Stimulated activated CD8-positive, alpha-beta memory T cell treated with anti-CD3 and anti-CD28 coated beads, Interleukin-7, amount 100 ng/mL, for 1 hour (primary cell): ENCODE data around the gene GFAP.
A peak's percentile ranks its signal among the peaks of the same experiment; 100 is the strongest.

Experiments used
- DNase-seq, 2 donors: peaks; one replicate each; pipeline ENCODE4 v3.0.0-alpha.2; 2020; ENCODE audit warnings: low read depth in 2 of 2

The GFAP gene

DNA sequence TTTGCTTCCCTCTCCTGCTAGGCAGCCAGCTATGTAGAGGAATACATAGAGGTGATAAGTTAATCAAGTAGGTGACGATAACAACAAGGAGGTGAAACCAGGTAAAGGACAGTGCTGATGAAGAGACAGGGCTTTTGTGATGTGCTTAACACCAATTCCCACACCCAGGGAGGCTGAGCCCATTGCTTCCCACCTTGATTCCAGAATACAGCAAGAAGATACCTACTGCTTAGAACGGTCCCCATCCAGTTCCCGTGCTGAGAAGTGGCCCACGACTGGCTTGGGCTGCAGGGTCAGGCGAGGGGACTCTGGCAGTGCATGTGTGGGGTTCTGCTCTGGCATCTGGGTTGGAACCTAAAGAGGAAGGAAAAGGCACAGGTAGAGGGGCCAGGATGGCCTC, 16.1 kb upstream of the GFAP start:
- no peak for DNase-seq

DNA sequence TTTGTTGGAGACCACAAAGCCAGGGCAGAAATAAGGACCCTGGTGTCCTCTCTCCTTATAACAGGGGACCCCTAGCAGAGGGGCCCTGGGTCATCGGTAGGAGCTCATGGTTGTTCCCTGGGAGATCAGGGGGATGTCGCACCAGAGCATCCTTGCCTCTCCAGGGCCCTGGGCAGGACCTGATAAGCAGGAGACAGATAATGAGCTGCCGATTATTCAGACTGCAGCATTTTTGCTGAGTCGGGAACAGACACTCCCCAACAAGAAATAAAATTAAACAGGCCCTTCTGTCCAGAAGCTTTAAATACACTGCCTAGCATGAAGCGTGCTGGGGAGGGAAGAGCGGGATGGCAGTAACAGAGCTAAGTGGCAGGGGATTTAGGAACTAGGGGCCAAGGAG, 15.4 kb upstream of the GFAP start:
- DNase-seq, result no peak

DNA sequence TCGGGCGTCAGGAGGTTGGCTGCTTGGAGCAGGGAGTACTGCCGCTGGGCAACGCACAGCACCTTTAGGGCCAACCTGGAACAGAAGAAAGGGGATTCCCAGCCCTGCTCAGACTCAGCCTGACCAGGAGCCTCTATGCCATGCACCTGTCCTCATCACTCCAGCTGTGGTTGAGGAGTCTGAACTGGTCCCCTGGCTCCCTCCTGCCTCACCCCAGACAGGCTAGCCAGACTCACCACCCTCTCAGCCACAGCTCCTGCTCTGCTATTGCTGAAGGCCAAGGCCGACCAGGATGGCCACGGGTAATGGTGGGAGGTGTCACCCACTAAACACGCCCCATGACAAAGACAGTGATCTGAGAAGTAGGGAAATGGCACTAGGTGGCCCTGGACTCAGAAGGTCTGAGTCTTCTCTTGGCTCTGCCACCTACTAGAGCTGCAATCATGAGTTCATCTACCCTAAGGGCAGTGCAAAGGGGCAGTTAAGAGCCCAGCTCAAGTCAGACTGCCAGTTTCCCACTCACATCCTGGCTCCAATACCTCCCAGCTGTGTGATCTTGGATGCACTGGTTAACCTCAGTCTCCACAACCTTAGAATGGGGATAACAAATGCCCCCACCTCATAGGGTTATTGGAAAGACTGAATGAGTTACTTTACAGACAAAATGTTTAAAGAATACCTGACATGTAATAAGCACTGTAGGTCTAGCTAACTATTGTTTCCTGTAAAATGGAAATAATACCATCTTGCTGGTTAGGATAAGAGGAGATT, 13.8 kb upstream of the GFAP start:
- DNase-seq, result no peak

DNA sequence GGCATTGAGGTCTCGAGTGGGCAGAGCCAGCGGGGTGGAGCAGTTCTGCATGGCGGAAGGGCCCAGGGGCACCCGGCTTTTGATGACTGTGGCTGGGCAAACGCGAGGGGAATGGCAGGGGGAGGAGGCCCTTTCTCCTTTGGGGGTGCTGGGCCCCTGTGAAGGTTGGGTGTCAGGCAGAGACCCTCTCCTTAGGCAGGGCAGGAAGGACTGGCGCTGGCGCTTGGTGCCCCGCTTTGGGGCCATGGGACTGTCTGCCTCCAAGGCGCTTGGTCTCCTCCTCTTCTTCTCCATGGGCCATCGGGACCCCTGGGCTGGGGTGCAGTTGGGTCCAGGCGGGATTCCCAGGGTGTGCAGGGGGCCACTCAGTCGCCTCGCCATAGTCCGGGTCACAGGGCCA, 12.8 kb upstream of the GFAP start:
- no peak for DNase-seq

DNA sequence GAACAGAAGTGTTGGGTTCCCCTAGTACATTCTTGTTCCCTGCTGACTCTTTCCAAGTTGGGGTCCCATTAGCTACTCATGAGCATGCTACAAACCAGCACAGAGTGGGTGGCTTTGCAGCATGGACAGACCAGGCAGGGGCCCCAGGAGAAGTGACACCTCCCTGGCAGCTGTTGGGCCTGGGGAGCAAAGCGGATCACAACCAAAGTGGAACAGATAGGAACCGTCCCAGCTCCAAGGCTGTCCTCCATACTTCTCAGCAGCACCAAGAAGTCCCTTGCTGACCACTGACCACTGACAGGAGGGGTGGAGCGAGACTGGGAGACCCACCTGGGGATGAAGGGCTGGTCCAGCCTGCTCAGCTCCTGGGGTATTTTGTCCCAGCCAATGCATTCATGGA, 12.4 kb upstream of the GFAP start:
- no peak for DNase-seq

DNA sequence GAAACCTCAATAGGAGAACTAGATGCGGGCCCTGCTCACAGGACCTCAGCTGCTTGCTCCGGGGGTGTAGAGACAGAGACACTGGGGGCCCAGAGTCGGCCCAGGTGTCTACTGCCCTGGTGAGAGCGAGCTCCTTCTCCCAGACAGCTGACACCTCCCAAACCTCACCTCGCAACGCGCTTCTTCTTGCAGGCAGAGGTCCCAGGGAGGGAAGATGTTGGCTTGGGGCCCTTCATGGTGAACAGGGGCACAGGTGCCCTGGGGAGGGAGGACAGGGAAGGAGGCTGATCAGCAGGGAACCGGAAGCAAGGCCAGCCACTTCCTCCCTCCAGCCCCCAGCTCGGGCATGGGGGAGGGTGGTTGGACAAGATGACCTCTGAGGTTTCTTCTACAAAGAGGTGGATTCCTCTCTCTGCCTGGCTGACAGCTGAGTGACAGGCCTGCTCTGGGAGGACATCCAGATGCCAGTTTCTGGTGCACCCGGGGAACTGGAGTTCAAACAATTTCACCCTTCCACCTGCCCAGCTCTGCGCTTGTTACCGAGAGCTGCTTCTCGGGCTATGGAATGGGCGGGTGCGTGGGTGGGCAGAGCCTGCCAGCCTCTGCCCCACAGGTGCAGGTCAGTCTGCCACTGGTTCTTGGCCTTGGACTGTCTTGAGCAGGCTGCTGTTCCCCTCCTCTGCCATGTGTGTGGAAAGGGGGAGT, 11.7 kb upstream of the GFAP start:
- no peak for DNase-seq

DNA sequence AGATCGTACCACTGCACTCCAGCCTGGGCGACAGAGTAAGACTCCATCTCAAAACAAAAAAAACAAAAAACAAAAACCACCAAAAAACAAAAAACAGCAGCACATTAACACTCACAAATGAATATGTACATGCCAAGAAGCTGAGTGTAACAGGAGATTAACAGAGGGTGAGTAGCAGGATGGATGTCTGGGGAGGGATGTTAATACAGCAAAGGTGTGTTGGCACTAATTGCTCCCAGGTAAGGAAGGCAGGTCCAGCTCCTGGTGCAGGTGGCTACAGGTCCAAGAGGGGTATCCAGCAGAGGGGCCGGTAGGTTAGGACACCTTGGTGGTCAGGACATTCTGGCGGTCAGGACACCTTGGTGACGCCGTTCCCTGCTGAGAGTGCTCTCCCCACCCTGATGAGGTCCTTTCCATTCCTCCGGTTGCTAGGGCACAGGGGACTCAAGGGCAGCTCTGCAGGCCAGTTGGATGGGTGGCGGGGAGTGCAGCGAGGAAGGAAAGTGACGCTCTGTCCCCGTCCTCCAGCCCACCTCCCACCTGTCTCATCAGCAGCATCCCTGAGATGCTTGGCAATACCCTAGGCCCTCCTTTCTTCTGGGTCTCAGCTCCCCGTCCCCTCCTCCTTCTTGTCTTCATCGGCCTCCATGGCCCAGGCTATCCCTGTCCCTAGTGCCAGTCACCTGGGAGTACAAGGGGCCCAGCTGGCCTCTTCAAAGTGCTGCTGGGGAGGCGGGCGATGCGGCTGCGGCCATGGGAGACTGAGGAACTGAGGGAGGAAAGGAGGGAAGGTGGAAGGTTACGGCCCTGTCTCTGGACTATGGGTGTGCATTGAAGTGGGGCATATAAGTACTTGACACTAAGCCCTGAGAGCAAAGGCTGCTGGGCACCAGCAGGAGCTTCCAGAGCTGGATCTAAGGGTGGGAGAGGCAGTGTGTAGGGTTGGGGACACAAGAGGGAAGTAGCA, 10.7 kb upstream of the GFAP start:
- no peak for DNase-seq

DNA sequence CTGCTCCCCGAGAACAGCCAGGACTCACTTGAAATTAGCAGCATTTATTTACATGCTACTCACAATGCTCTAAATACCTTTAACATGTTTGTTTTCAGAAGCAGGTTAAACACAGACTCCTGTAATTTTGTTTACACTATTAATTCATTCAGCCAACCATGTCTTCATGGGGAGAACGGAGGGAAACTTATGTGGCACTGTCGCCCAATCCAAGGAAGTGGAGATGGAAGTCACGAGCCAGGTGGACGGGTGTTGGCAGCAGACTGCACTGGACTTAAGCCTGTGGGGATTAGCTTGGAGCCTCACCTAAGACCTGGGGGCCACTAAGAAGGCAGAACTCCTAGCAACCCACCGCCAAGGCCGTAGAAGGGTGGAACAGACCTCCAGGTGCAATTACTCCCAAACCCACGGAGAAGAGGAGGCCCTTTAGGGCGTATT, 8.8 kb upstream of the GFAP start:
- no peak for DNase-seq

DNA sequence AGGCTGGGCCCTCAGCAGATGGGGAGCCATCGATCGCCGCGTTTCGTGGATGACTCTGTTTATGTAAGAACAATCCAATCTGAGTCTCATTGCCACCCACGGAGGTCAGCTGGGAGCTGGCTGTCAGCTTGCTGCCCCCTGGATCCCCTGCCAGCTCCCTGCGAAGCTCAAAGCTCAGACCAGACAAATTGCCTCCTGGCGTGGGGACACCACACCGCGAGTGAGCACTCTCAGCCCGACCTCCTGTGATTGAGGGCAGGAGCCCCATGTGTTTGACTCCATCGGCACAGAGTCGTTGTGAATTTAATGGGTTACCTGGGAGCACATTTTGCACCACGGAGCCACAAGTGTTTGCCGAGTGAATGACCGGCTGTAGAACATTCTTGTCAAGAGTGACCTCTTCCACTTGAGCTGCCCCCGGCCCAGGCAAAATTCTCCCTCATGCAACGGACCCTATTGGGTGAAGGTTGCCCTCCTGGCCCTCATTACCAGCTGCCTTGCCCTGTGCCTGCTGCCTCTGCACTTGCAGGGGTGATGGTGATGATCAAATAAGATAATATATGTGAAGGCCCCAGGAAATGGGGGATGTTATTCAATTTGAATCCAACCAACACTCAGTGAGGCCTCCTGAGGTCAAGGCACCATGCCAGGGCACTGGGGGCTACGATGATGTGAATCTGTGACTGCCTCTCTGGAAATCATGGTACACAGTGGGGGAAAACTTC, 7.6 kb upstream of the GFAP start:
- no peak for DNase-seq

DNA sequence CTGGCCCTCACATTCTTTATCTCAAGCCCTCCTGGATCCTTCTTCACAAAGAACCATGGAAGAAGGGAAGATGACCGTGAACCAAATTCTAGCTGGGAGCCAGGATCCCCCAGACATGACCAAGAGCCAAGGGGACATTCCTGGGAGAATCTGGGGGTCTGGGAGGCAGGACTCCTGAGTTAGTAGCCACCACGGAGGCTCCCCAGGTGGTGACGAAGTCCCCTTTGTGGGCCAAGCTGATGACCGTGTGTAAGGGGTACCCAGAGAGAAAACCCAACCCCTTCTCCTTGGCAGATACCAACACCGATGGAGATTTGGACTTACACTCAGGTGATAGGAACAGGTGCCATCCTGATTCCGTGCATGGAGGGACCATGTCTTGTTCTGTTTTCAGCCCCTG, 6.8 kb upstream of the GFAP start:
- no peak for DNase-seq

DNA sequence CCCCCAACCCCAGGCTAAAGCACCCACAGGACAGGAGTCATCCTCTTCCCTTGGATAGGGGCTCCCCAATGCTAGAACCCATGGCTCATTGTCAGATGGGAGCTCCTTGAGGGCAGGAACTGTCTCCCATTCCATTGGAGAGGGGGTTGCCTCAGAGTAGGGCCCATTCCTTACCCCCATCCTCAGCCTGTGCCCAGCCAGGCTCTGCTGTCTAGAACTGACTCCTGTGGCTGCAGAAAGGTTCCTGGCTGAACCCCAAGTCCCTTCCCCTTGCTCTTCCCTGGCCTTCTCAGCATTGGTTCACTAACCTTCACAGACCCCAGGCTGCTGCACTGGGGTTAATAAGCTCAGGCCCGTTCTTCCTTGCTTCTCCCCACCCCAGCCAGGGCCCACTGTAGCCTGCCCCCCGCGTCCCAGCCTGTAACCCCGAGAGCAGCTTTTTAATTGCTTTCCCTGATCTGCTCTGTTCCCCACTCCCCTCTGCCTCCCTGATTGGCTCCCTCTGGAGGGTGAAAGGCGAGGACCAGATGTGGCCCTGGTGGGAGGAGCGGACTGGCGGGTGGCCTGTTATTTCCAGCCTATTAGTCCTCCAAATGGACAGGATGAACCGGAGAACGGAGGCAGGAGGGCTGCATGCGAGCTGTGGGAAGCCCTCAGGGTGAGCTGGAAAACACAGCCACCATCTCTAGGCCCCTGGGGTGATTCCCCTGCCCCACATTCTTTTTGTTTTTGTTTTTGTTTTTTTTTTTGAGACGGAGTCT, 6.0 kb upstream of the GFAP start:
- no peak for DNase-seq

DNA sequence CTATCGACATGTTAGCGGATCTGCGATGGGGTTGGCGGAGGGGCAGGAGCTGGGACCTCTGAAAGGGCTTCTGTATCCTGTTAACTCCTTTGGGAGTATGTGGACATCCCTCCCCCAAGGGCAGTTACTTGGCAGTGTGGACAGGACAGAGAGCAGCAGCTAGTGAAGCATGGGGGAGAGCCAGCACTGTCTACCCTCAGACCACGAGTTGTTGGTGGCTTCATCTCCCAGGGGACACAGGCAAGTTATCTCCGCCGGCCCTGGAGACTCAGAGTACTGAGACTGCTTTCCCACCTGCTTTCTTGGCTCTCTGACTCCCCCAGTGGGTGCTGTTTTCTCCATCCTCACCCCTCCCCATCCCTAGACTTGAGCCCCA, 5.3 kb upstream of the GFAP start:
- no peak for DNase-seq

DNA sequence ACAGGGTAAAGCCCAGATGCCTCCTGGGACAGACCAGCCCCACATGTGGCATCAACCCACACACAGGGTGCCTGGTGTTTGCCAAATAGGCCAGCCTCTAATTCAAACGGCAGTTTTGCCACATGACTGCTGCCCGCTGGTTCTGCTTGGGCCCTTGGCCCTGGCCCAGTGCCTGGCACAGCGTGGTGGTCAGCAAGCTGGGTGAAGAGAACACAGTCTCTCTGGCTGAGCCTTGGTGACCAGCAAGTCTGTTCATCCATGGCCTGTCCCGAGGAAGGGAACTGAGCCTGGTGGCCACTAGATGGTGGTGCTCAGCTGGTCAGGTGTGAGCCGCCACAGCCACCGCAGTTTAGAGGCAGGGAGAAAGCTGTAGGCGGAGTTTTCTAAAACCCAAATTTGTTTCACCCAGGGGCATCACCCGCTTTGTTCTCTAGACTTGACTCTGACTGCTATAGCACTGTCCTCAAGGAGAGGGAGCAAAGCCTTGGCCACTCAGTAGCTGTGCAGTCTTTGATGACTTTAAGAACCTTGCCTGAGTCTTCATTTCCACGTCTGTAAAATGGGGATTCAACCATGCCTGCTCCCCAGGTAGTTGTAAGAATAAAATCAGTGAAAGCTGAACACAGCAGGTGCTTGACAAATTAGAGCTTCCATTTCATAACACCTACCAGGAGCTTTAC, 4.7 kb upstream of the GFAP start:
- DNase-seq, result peak; percentile 17

DNA sequence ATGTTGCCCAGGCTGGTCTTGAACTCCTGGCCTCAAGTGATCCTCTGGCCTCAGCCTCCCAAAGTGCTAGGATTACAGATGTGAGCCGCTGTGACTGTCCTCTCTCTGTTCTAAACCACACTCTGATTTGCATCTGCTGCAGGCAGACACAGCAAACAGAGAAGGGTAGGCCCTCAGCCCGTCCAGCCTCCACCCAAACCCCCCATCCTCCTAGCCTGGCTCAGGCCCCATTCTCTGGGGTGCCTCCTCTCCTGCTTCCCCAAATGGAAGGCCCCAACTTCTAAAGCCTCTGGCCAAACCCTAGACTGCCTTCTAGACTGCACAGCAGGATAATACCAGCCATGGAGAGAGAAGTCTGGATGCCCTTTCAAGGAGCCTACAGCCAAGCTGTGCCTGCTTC, 4.1 kb upstream of the GFAP start:
- no peak for DNase-seq

DNA sequence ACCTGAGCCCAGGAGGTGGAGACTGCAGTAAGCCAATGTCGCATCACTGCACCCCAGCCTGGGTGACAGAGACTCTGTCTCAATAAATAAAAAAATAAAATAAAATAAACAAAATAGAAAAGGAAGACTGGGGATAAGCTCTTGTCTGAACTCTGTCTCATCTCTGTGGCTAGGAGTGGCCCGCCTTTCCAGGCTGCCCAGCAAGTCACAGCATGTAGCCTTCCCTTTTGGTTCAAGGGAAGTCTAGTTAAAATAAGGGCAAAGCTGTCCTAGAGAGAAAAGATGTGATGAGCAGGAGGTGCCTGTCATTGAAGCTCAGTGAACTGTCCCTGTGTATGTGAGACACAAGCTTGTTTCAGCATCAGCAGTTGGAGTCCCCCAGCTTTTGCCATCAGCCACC, 2.7 kb upstream of the GFAP start:
- no peak for DNase-seq

DNA sequence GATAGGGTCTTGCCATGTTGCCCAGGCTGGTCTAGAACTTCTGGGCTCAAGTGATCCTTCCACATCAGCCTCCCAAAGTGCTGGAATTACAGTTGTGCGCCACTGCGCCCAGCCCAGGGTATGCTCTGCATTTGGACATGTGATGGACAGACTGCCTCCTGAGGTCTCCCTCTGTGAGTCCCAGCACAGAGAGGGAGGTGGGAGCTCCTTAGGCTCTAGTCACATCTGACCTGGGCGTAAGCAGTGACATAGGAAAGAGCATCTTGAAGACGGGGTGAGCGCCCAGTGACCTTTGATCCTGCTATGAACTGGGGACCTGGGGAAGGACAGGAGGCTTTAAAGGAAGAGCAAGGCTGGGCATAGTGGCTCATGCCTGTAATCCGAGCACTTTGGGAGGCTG, 2.2 kb upstream of the GFAP start:
- no peak for DNase-seq

DNA sequence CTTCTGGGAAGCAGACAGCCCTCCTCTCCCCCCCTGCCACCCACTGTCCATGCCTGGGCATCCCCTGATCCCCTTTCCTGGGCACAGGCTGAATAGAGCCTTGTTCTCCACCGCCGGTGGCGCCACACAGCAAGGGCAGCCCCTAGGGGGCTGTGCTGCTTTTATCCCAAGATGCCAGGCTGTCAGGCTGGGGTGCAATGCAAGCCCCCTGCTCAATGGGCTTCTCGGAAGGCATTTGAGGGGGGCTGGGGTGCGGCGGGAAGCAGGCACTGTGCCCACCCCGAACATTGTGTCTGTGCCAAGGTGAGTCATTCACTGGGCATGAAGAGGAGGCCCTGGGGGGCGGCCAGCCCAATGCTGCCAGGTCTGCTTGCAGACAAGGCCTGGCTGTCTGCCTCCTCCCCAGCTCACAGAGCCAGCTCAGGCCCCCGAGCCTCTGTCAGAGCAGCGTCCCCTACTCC, 1.5 kb upstream of the GFAP start:
- no peak for DNase-seq

DNA sequence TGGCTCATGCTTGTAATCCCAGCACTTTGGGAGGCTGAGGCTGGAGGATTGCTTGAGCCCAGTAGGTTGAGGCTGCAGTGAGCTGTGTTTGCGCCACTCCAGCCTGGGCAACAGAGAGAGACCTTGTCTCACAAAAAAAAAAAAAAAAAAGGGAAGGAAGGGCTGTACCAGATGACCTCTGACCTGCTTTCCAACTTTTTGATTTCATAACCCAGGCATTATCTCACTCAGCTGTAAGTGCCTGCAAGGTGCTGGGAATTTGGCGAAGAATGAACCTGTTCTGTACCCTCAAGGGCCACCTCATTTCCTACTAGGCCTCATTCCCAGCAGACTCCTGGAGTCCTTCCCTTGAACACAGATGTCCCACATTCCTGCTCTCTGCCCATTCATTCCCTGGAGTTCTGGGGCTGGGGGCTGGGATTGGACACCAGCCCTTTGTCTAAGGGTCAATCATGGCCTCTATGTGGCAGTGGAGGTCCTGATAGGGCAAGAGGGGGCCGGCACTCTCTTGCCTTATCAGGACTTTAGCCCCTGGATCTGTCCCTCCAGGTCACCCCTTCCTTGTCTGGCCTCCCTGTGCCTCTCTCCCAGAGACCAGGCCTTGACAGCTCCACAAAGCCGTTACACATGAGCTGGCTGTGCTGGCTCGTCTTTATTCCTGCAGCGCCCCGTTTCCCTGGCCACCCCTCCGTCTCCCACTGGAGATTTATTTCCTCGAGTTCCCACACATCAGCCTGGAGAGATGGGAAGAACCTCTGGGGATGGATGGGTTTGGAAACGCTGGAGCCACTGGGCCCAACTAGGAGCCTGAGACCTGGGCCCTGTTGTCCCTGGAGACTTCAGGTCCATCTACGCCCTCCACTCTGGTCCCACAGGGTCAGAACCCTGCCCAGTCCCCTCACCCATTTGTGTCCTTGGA, 821 bp upstream of the GFAP start:
- no peak for DNase-seq

DNA sequence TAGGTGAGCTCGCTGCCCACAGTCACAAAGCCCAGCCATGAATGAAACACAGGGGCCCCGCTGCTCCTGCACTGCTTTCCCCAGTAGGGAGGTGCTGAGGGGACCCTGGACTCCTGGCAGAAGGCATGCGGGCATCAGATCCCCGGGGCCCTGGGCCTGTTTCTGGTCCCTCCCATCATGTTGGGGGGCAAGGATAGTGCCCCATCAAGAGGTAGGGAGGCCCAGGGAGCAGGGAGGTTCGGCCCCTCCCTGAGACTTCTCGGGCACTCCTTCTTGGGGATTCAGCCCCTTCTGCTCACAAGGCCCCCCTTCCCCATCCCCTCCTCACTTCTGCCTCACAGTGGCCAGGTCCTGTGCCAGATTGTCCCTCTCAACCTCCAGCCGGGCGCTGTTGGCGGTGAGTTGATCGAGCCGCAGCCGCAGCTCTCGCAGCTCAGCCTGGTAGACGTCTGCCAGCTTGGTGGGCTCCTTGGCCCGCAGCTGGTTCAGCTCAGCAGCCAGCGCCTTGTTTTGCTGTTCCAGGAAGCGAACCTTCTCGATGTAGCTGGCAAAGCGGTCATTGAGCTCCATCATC, 515 bp downstream of the GFAP start:
- no peak for DNase-seq
